NCI-H128 (cell line): Measurements from ENCODE around the gene DNAH10.
"Not testable (repeated sequence)": the region's sequence is repeated elsewhere in the genome, so short reads cannot be mapped to it uniquely, and the experiment has no call there.

Experiments
- DNase-seq: peaks from one replicate; lab custom pipeline; 2025; ENCODE audit not compliant: unreplicated experiment; lab: John Stamatoyannopoulos, UW

The DNAH10 gene

DNA sequence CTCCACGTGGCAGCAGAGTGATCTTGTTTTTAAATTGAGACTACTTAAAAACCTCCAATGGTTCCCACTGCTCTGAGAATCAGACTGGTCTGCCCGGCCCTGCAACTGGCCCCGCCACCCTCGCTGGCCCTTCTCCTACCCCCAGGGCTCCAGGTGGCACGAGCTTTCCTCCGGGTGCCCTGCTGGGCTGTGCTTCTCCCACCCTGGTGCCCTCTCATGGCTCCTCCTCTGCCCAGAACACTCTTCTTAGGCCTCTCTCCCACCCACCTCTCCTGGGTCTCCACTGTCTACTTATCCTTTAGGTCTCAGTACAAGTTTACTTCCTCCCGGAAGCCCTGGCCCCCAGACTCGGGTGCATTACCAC is 184.0 kb downstream of the DNAH10 start:
- no peak for DNase-seq

DNA sequence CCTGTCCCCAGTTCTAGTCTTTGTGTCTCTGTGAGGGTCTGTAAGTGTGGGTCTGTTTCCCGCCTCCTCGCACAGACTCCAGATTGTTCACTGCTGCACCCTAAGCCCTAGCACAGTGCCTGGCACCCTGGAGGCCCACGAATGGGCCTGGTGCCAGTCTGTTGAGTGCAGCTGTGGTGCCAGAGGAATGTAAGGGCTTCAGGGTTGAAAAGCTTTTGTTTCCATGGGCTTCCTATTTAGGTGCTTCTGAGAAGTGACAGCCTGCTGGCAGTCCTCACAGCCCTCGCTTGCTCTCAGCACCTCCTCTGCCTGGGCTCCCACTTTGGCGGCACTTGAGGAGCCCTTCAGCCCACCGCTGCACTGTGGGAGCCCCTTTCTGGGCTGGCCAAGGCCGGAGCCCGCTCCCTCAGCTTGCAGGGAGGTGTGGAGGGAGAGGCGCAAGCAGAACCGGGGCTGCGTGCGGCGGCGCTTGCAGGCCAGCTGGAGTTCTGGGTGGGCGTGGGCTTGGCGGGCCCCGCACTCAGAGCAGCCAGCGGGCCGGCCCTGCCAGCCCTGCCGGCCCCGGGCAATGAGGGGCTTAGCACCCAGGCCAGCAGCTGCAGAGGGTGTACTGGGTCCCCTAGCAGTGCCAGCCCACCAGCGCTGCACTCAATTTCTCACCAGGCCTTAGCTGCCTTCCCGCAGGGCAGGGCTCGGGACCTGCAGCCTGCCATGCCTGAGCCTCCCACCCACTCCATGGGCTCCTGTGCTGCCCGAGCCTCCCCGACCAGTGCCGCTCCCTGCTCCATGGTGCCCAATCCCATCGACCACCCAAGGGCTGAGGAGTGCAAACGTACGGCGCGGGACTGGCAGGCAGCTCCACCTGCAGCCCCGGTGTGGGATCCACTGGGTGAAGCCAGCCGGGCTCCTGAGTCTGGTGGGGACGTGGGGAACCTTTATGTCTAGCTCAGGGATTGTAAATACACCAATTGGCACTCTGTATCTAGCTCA is 184.7 kb downstream of the DNAH10 start:
- DNase-seq = not testable (repeated sequence)

DNA sequence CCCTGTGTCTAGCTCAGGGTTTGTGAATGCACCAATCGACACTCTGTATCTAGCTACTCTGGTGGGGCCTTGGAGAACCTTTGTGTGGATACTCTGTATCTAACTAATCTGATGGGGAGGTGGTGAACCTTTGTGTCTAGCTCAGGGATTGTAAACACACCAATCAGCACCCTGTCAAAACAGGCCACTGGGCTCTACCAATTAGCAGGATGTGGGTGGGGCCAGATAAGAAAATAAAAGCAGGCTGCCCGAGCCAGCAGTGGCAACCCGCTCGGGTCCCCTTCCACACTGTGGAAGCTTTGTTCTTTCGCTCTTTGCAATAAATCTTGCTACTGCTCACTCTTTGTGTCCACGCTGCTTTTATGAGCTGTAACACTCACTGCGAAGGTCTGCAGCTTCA is 185.4 kb downstream of the DNAH10 start:
- not testable (repeated sequence) for DNase-seq

DNA sequence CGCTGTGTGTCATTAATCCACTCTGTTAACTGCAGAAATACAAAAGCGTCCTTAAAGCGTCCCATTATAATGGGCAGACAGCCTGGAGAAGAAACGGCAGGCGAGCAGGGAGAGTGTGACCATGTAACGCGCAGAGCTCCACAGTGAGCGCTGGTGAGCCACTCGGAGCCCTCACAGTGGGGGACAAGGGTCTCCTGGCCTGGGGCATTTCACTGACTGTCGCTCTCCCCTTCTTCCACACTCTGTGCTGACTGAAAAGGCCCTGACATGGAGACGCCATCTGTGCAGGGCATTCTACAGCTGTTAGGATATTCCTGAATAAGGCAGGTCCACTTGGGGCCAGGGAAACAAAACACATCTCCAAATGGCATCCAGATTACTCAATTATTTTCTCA is 186.3 kb downstream of the DNAH10 start:
- no peak for DNase-seq

DNA sequence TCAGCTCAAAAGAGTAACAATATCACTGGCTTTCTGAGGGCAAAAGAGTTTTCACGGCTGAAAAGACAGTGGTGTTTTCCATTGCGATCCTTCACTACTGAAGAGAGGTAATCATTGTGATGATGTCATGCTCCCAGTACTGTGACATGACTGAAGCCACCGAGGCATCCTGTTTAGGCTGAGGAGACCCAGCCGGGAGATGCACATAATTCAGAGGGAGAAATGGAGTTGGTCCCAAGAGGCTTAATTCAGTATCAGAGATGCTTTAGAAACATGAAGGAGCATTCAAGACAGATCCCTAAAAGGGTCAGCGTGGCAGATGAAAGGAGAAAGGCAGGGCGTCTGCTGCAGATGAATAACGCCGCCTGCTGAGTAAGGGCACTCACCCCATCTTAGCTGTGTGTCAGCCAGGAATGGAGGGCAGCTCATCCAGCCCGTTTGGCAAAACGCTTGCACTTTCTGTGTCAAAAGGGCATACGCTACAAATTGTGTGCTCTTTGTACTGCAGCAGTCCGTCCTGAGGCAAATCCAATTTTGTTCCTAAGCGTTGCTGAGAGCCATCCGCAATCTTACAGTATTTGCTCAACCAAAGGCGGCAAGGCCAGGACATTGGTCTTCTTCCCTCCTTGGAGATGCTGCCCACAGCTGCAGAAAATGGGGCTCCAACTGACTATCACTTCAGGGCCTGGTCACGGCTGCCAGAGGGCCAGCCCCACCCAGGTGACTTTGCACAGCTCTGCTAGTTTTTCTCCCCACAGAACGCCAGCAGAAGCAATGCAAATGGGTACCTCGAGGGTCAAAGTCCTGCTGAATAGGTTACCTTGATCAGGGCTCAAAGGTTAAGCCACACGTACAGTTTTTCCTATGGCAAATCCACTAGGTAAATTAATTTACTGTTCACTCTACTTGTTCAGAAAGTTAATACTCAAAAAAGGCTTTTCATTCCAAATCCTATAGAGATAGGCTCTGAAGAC is 187.0 kb downstream of the DNAH10 start:
- DNase-seq = no peak

DNA sequence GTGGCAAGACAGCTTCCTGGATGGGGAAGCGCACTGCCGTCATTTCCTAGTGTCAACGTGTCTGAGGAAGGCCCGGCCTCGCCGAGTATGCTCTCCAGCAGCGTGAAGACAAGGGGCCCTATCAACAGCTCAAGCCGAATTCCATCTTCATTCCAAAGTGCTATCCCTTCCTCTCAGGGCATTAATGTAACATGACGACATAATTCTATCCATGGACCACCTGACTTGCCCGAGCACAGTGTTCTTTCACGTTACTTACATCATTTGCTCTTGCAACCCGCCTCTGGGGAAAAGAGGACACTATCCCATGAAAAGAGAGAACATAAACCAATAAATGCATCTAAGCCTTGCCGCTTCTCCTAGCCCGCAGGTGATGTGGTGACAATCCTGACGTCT is 187.7 kb downstream of the DNAH10 start:
- DNase-seq = no peak

DNA sequence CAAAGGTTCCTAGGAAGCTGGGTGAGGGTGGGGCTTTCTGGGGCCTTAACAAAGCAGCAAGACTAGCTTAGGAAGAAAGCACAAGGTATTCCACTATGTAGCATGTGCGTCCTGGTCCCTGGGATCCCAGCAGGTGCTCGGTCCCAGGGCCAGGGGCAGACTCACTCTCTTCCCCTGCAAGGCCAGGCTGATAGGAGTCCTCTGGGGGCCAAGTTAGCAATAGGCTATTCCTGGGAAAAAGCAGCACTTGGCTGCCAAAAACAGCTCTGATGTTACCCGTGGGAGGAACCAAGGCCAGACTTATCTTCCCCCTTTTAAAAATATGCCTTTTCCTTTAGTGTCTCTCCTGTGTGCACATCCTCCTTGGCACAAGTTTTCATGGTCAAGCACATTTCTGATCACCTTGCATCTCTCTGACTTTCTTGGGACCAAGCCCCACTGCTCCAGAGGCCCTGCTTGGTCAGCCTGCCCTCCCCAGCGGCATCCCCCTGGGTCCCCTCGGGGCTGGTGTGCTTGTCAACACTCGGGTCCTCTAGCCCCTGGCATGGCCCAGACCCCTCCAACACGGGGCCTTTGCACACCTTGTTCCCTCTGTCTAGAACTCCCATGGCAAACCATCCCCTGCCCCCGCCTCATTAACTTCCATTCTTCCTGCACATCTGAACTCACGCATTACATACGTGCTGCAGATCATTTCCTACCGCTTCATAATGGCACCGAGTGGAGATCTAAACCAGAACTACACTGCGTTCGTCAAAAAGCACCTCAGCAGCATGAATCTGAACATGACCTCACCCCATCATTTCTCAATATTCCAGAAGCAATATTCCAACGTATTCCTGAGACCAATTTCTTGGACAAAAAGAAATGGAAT is 188.6 kb downstream of the DNAH10 start:
- DNase-seq = no peak

DNA sequence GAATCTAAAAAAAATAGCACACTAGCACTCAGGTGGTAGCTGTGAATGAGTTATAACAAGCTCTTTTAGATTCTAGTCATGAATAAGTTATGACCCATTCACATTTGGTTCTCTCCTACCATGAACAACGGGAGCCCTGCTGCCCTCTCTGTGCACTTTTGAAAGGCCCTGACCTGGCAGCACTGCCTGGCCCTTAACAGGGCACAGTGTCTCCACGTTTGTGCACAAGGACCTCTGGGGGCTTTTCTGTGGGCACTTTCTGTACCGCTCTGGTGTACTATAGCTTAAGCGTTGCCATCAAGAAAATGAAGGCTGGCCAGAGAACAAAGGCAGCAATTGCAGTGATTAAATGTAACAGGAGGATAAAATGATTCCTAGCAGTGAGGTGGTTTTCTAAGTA is 189.4 kb downstream of the DNAH10 start:
- DNase-seq = no peak

DNA sequence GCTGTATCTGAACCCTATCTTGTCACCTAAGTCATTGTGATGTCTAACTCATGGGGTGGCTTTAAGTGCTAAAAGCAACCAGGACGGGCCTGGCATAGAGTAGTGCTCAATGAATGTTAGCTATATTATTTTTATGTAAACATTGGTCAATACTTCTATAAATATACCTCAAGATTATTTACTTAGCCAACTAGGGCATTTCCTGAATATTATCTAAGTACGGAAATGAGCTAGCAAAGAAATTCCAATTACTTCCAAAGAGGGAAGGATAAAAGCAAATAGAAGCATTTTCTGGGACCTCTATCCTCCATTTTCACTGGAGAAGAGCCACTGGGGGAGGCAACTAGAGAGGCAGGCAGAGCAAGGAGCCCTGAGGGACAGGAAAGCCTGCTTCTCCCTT is 189.9 kb downstream of the DNAH10 start:
- DNase-seq = no peak

DNA sequence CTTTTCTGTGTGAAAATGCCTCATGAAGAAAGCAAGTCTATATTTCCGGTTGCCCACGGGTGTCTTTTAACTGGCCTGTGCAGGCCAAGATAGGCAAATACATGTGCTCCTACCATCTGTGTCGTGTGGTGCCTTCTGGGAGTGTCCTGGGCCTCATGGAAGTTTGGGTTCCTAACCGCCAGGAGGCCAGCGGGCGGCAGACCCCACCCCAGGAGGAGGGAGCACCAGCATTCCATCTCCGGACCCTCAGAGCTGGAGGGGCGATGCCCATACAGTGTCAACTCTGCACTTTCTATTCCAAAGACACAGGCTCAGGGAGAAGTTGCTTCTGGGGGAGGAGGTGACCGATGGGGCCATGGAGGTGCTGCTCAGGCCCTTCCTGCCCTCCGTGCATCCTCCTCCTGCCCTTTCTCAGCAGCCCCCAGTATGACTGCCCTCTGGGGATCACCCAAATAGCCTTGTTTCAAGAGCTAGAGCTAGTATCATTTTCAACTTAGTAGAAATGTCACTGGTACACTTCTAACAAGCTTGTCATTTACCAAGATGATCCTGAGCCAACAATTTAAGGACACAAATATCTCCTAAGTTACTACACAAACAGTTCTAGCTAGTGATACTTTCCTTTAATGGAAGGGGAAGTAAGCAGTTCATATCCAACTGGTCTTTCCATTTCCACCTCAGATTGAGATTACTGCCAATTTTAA is 192.7 kb downstream of the DNAH10 start:
- no peak for DNase-seq

DNA sequence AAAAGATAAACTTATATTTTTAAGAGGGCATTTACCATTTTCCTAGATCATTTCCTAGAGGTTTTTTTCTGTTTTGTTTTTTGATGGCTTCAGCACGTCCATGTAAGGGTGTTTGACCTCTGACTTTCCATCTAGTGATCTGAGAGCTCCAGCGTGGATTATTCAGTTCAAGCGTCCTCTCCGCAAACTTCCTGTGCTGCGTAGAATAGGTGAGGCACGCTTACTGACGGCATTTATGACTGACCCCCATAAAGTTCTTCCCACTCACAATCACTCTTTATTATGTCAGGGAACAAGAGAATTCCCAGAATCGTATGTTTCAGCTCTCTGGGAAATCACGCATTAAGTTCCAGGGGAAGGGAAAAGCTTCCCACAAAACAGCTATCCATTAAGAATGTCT is 194.1 kb downstream of the DNAH10 start:
- no peak for DNase-seq

DNA sequence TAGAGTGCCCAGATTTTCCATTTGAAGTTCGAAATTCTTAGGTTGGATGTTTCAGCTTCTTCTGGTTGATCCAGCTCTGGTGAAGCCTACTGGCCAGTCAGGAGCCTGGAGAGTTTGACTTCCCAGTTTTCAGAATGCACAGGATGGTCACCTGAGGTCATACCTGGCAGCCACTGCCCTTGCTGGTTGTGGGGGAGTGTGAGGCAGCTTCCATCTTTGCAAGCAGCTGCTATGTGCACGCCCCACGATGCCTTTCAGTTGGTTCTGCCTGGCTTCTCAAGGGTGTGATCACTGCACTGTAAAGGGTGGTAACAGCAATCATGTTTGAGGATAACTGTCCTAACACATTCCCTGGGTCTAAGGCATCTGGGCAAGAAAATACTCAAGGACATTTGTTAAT is 195.1 kb downstream of the DNAH10 start:
- DNase-seq = no peak

DNA sequence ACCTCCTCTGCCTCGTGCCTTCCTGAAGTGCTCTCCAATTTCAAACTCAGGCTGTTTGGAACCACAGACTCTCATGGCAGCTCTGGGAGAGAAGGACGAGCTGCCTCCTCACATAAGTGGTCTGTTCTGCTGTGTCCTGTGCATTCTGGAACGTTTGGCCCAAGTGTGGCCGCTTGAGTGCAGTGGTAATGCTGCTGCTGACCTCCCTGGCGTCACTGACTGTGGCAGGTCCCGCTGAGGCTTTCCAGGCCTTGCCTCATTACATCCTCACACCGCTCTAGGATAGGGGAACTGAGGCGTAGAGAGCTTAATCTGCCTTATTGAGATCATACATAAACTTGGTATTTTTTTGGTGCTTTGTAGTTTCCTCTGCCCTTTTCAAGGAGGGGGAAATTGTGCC is 196.4 kb downstream of the DNAH10 start:
- DNase-seq = no peak

DNA sequence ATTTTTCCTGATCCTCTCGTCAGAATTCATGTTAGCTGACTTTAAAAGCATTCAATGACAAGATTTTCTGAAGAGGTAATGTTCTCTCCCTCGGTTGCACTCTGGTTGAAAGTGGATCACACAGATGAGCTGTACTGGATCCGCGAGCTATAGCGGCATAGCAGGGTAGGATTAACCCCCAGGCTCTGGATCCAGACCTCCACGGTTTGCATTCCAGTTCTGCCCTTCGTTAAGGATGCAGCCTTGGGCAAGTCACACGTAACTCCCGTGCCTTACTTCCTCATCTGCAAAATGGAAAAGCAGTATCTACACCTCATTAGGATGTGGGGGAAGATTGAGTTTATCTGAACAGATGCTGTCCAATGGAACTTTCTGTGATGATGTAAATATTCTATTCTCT is 196.8 kb downstream of the DNAH10 start:
- no peak for DNase-seq

DNA sequence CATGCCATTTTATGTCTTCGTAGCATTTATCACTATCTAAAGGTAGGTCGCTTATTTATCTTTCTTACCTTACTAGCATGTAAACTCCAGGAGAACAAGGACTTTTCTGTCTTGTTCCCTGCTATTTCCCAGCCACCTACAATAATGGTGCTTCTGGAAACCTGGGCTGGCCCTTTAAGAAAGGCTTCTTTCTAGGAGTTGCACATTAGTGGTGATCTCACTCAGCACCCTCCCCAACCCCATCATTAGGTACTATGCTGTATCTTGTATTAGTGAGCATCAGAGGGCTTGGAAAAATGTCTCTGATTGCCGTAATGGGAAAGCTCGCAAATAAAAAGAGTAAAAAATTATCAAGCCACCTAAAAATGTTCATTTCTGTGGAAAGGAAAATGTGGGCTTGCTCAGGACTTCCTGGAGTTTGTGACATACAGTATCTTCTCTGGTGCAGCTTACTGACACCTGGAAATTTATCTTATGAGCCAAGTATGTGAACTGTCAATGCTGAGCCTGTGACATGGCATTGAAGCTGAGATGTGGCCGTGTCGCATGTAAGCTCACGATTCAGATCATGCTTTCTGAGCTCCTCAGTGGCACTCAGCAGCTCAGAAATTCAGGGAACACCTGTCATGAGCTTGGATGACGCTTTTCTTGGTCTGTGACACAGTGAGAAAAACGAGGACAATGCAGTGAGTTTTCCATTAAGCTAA is 198.1 kb downstream of the DNAH10 start:
- DNase-seq = no peak

DNA sequence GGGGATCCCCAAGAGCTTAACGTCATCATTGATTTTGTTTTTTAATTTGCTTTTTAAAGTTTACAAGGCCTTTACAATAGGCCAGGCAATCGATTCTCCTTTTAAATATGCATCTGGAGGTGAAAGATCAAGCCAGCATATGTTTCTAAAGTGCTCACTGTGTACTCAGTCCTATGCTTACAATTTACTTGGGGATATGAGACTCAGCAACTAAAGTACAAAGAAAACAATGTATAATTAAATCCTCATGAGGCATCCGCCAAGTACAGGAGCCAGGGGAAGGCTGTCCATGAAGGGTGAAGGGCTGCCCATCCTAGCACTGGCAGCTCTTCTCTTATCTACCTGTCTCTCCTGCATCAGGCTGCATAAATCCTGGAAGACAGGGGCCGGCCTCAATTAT is 198.8 kb downstream of the DNAH10 start:
- no peak for DNase-seq

DNA sequence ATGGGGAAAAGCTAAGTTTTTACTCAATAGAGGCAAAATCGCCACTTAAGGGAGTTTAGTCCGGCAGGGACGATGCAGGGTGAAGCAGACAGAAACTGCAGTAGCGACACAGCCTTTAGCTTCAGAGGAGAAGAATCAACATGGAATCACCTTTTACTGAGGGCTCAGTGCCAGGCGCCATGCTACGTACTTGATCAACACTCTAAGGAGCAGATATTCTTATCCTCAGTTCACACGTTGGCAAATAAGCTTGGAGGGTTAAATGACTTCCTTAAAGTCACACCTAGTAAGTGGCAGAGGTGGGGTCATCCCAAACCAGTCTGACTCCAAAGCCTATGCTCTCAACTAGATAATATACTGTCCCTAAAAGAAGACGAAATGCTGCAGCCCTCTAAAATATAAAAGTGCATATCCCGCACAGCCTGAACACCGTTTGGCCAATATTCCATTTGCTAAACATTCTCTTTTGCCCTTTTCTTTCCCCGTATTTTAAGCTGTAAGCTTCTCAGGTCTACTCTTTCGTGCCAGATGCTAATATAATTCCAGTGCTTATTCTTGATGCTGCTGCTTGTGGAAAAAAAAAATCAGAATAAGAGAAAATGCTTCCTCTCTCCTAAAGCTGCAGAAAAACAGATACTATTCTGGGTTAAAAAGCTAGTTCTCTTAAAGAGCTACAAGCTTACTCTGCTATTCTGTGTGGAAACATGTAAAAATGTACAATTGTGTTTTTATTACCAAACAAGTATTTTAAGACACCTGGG is 199.7 kb downstream of the DNAH10 start:
- no peak for DNase-seq

DNA sequence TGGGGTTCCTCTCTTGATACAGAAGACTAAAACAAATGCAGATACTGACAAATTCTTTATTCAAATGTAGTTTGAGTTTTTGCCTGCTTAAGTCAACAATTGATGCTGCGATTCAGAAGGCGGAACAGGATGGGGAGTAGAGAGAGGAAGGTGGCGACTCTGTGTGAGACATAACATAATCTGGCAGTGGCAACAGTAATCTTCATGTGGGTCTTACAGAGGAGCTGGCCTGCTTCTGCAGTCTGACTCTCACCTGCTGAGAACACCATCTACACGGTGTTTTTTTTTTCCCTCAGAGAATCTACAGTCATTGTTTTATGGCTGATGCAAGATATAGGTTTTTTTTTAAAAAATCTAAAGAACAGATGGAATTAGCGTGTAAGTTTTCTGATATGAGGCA is 200.4 kb downstream of the DNAH10 start:
- no peak for DNase-seq

DNA sequence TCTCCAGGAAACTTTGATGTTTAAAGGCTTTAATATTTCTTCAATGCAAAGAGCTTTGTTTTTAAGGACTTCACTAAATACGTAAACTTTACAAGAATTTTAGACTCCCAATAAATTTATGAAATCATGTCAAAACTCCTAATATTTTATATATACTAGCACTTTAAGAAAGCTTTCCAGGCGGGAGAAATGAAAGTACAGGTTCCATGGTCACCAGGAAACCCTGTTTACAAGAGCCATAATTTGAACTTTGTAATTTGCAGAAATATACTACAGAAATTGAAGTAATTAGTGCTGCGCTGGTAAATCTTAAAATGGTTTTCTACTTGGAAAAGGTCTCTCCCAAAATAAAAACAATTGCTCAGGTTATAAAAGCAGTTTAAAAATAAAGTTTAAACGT is 201.7 kb downstream of the DNAH10 start:
- no peak for DNase-seq
